ENCODE data around the gene OOSP1.

- TF ChIP-seq CTCF (IDR thresholded peaks at IDR 0.05), result no peak
- no peak for TF ChIP-seq POLR2A (IDR thresholded peaks at IDR 0.05)
- TF ChIP-seq POLR2AphosphoS5 (IDR thresholded peaks at IDR 0.05; ENCODE audit: insufficient read depth in 1 of 2, low read depth in 1 of 2), result no peak
Observed at GRCh38 chr11:59954219-59954847, 16.1 kb downstream of the OOSP1 start.

Data from vagina (tissue), 2 donors.